Neuronal stem cell (in vitro differentiated cells): ENCODE measurements around the gene EEF1B2.
"Not testable (repeated sequence)": the region's sequence is repeated elsewhere in the genome, so short reads cannot be mapped to it uniquely, and the experiment has no call there.

Source experiments
- DNase-seq: peaks from one replicate; pipeline ENCODE4 v3.0.0-alpha.2; 2013; ENCODE audit warnings: low spot score
- H2AFZ ChIP-seq: one replicate; pipeline ENCODE4 v1.6.1; 2013; ENCODE audit warnings: mild to moderate bottlenecking, low read length, inconsistent platforms
- H2AK5ac ChIP-seq: 2 replicates; pipeline ENCODE4 v1.6.1; 2013; ENCODE audit warnings: low read depth, mild to moderate bottlenecking, inconsistent platforms, low read length, moderate library complexity, mixed read lengths
- H2BK120ac ChIP-seq: 2 replicates; pipeline ENCODE4 v1.6.1; 2013; ENCODE audit warnings: low read depth, mild to moderate bottlenecking, inconsistent platforms, low read length, moderate library complexity, mixed read lengths
- H2BK12ac ChIP-seq: one replicate; pipeline ENCODE4 v1.6.1; 2013; ENCODE audit warnings: low read length, inconsistent platforms
- H2BK15ac ChIP-seq: 2 replicates; pipeline ENCODE4 v1.6.1; 2013; ENCODE audit warnings: mild to moderate bottlenecking, low read length, inconsistent platforms, mixed read lengths
- H2BK5ac ChIP-seq: one replicate; pipeline ENCODE4 v1.6.1; 2013; ENCODE audit warnings: inconsistent platforms, mild to moderate bottlenecking, low read length, moderate library complexity
- H3K14ac ChIP-seq: one replicate; pipeline ENCODE4 v1.6.1; 2013; ENCODE audit warnings: low read length, inconsistent platforms
- H3K18ac ChIP-seq: 2 replicates; pipeline ENCODE4 v1.6.1; 2013; ENCODE audit warnings: low read length, inconsistent platforms
- H3K23ac ChIP-seq: 2 replicates; pipeline ENCODE4 v1.6.1; 2013; ENCODE audit warnings: low read depth, mild to moderate bottlenecking, mixed read lengths, low read length, inconsistent platforms; ENCODE audit not compliant: poor library complexity
- H3K27ac ChIP-seq: replicated peaks from 3 replicates; pipeline ENCODE4 v1.5.1; 2013; ENCODE audit warnings: low read length, inconsistent platforms
- H3K27me3 ChIP-seq, 3 experiments: 2 replicates each; pipeline ENCODE4 v1.6.1; 2013; ENCODE audit warnings: low read length in 3 of 3, mild to moderate bottlenecking in 2 of 3, inconsistent platforms in 1 of 3, low read depth in 1 of 3, mixed read lengths in 1 of 3, moderate library complexity in 1 of 3; ENCODE audit not compliant: control insufficient read depth in 3 of 3, insufficient read depth in 3 of 3
- H3K36me3 ChIP-seq, 2 donors: replicated peaks in 1 of 2; 2 replicates each; pipeline ENCODE4 v1.6.1; 2013; ENCODE audit warnings: low read length in 2 of 2; ENCODE audit not compliant: control insufficient read depth in 2 of 2, insufficient read depth in 2 of 2
- H3K4ac ChIP-seq: 2 replicates; pipeline ENCODE4 v1.6.1; 2013; ENCODE audit warnings: inconsistent platforms, mild to moderate bottlenecking, low read length, moderate library complexity
- H3K4me1 ChIP-seq, 2 donors: 1 replicate in 1 of 2; 2 replicates in 1 of 2; pipeline ENCODE4 v1.6.1; 2013; ENCODE audit warnings: low read length in 2 of 2, low read depth in 1 of 2; ENCODE audit not compliant: control insufficient read depth in 2 of 2, insufficient read depth in 1 of 2
- H3K4me2 ChIP-seq: one replicate; pipeline ENCODE4 v1.6.1; 2013; ENCODE audit warnings: mild to moderate bottlenecking, low read length, inconsistent platforms; ENCODE audit not compliant: insufficient read depth, poor library complexity, severe bottlenecking
- H3K4me3 ChIP-seq, 2 donors: 2 replicates each; pipeline ENCODE4 v1.5.1; 2013; ENCODE audit warnings: low read length in 2 of 2, mild to moderate bottlenecking in 2 of 2, inconsistent platforms in 1 of 2, moderate library complexity in 1 of 2
- H3K79me1 ChIP-seq: one replicate; pipeline ENCODE4 v1.6.1; 2013; ENCODE audit warnings: low read depth, mild to moderate bottlenecking, inconsistent platforms, low read length, moderate library complexity
- H3K9ac ChIP-seq: one replicate; pipeline ENCODE4 v1.6.1; 2013; ENCODE audit warnings: mild to moderate bottlenecking, low read depth, low read length, inconsistent platforms; ENCODE audit not compliant: poor library complexity
- H3K9me3 ChIP-seq, 2 donors: replicated peaks in 1 of 2; 2 replicates each; pipeline versions ENCODE3 to v1.6.1; 2013; ENCODE audit warnings: low read length in 2 of 2, mild to moderate bottlenecking in 2 of 2, inconsistent platforms in 1 of 2, low read depth in 1 of 2, mixed read lengths in 1 of 2, moderate library complexity in 1 of 2; ENCODE audit not compliant: control insufficient read depth in 2 of 2, insufficient read depth in 1 of 2
- H4K8ac ChIP-seq: one replicate; pipeline ENCODE4 v1.6.1; 2013; ENCODE audit warnings: low read depth, mild to moderate bottlenecking, inconsistent platforms, low read length, moderate library complexity
- H4K91ac ChIP-seq: one replicate; pipeline ENCODE4 v1.6.1; 2013; ENCODE audit warnings: low read length, low read depth, mild to moderate bottlenecking, inconsistent platforms; ENCODE audit not compliant: poor library complexity
- WGBS, 2 donors: extraction: QIAGEN DNeasy Blood & Tissue Kit; methylation state at CpG; one replicate each; pipeline ENCODE4 v1.1.7; 2013; ENCODE audit warnings: missing lambda C conversion rate in 2 of 2, mixed read lengths in 1 of 2; ENCODE audit not compliant: insufficient read length in 2 of 2, insufficient replicate concordance in 1 of 2; ENCODE audit errors: extremely low coverage in 2 of 2; 5-methylcytosine and 5-hydroxymethylcytosine counted together

EEF1B2 gene

GRCh38 chr2:206163251-206163880 is 3.7 kb downstream of the EEF1B2 start:
- H2AK5ac ChIP-seq = no peak overlapping the region
- no peak overlapping the region for H2BK5ac ChIP-seq
- no peak overlapping the region for H2BK15ac ChIP-seq
- H4K8ac ChIP-seq = no peak overlapping the region
- H3K18ac ChIP-seq = no peak overlapping the region
- peaks cover 22 to 55% of the 10 kb centered on the region in 2 donors for H3K36me3 ChIP-seq
- H3K4ac ChIP-seq = no peak overlapping the region
- no peak overlapping the region for H2BK12ac ChIP-seq
- H3K4me2 ChIP-seq = no peak overlapping the region
- no peak overlapping the region for H3K14ac ChIP-seq
- H3K4me3 ChIP-seq = no peak overlapping the region
- H3K27me3 ChIP-seq = no peaks in the 10 kb centered on the region
- no peak for DNase-seq
- no peak overlapping the region for H3K27ac ChIP-seq
- no peak overlapping the region for H2AFZ ChIP-seq
- H3K23ac ChIP-seq = no peak overlapping the region
- H3K4me1 ChIP-seq = peaks cover 3 to 9% of the 10 kb centered on the region in 2 donors
- peaks cover 0 to 1% of the 10 kb centered on the region in 2 donors for H3K9me3 ChIP-seq
- WGBS, 2 donors = no CpG with 5 or more reads among the region's 3 CpGs
- no peak overlapping the region for H4K91ac ChIP-seq
- no peak overlapping the region for H2BK120ac ChIP-seq
- no peak overlapping the region for H3K9ac ChIP-seq
- H3K79me1 ChIP-seq = no peaks in the 10 kb centered on the region

DNA sequence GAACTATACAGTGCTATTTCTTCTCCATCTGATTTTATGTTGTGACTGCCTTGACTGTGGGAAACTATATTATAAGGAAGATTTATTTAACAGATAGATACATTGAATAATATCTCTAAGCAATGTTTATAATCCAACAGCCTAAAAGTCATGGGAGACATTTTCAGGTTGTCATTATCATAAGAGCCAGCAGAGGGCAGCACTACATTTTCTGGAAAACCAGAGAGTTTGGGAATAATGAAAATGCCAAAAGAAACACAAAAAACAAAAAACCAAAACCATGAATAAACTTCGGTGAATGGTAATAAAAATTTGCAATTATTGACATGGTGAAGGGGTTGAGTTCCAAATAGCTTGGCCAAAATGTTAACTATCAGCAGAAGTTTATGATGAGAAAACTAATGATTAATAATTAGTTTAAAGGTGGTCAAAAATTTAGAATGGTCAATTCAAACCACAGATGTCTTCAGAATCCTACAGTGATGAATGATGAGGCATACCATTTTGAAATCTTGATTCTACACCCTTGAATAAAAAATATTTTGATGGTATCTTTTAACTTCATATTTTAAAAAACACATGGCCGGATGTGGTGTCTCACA is 4.7 kb downstream of the EEF1B2 start:
- Histone ChIP-seq H3K23ac (no peak overlapping the region), H2AK5ac (no peak overlapping the region), H2BK15ac (no peak overlapping the region), H4K8ac (no peak overlapping the region), H3K9ac (no peak overlapping the region), H3K4me1 (peaks cover 3 to 9% of the 10 kb centered on the region in 2 donors), H3K27ac (no peak overlapping the region), H4K91ac (no peak overlapping the region), H2BK12ac (no peak overlapping the region), H3K36me3 (peaks cover 22 to 55% of the 10 kb centered on the region in 2 donors), H3K14ac (no peak overlapping the region), H2BK5ac (no peak overlapping the region), H3K4me2 (no peak overlapping the region), H2AFZ (no peak overlapping the region), H3K4me3 (no peak overlapping the region), H3K79me1 (no peaks in the 10 kb centered on the region), H3K4ac (no peak overlapping the region), H3K27me3 (no peaks in the 10 kb centered on the region), H2BK120ac (no peak overlapping the region), H3K18ac (no peak overlapping the region), H3K9me3 (peaks cover 0 to 2% of the 10 kb centered on the region in 2 donors)
- no CpG with 5 or more reads among the region's 2 CpGs for WGBS, 2 donors
- peak; percentile 61 for DNase-seq

GRCh38 chr2:206168230-206168629 is 8.5 kb downstream of the EEF1B2 start:
- not testable (repeated sequence) for H2BK15ac ChIP-seq, H2BK5ac ChIP-seq, H3K79me1 ChIP-seq, H3K14ac ChIP-seq, H3K4me2 ChIP-seq, H2BK120ac ChIP-seq, H3K23ac ChIP-seq, H3K27ac ChIP-seq, H2AK5ac ChIP-seq, H3K9me3 ChIP-seq, H3K4ac ChIP-seq, H3K4me3 ChIP-seq, H4K91ac ChIP-seq, H3K9ac ChIP-seq, H3K27me3 ChIP-seq, H3K4me1 ChIP-seq, DNase-seq, H2AFZ ChIP-seq, H2BK12ac ChIP-seq, H4K8ac ChIP-seq, H3K18ac ChIP-seq
- WGBS, 2 donors = no CpG with 5 or more reads among the region's 4 CpGs
- peaks cover 3 to 24% of the 10 kb centered on the region in 2 donors for H3K36me3 ChIP-seq

- H3K18ac ChIP-seq, H3K4ac ChIP-seq, H3K14ac ChIP-seq, H3K23ac ChIP-seq, H3K9me3 ChIP-seq, H4K91ac ChIP-seq, H2AK5ac ChIP-seq, H3K9ac ChIP-seq, H2BK12ac ChIP-seq, H3K27ac ChIP-seq, H3K4me3 ChIP-seq, H4K8ac ChIP-seq, H2AFZ ChIP-seq, H3K79me1 ChIP-seq, H2BK5ac ChIP-seq, DNase-seq, H3K36me3 ChIP-seq, H2BK15ac ChIP-seq, H3K4me1 ChIP-seq, H2BK120ac ChIP-seq, H3K4me2 ChIP-seq, H3K27me3 ChIP-seq: not testable (repeated sequence)
- no CpG with 5 or more reads among the region's 52 CpGs for WGBS, 2 donors
These were observed 12.1 kb downstream of the EEF1B2 start for GRCh38 chr2:206171624-206172397.
